ENCODE data around the gene KCNJ15.

DNA sequence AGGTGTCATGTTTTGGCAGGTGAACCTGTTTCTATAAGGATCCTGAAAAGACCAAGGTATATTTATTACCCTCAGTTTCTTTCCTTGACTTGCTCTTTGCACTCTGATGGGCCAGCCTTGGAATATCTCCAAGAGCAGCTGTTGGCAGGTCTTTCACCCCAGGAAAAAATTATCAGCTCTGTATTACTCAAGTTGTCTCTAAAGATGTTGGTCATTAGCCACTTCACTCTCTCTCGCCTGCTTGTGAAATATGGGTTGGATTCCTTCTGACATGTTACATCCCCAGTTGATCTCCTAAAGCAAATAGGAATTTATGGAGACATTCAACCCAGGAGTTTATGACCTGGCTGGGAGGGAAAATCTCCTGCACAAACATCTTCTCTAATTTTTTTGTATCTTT is 85.9 kb downstream of the KCNJ15 start:
- TF ChIP-seq EZH2 (IDR thresholded peaks at IDR 0.05; ENCODE audit: insufficient read depth, poor library complexity, severe bottlenecking), result no peak
- no peak for TF ChIP-seq EZH2phosphoT487 (IDR thresholded peaks at IDR 0.05; ENCODE audit: insufficient read depth, low read depth)
